Measurements from ENCODE around the gene SPATA31A1.
"Not testable (repeated sequence)": the region's sequence is repeated elsewhere in the genome, so short reads cannot be mapped to it uniquely, and the experiment has no call there.

- not testable (repeated sequence) for TF ChIP-seq POLR2A (IDR thresholded peaks at IDR 0.05; ENCODE audit: low read length); GATA1 (IDR thresholded peaks at IDR 0.05; ENCODE audit: low read depth, low read length)
Measured at GRCh38 chr9:39411254-39411940, 55.9 kb downstream of the SPATA31A1 start.

Measured in erythroblast (primary cell).